Activated CD4-positive, alpha-beta memory T cell treated with anti-CD3 and anti-CD28 coated beads for 36 hours (primary cell): ENCODE measurements around the gene ABLIM2. TPM values are rescaled to one million over a fixed set of nuclear protein-coding genes. Genes with fewer than 3 reads are reported as not detected.
"Not testable (repeated sequence)": the region's sequence is repeated elsewhere in the genome, so short reads cannot be mapped to it uniquely, and the experiment has no call there.

Source experiments
- CTCF ChIA-PET: fragments of 350-600 bp; sonication (Branson Sonifier 250); formaldehyde crosslinking; loops from one replicate; lab custom pipeline; 2021; ENCODE audit warnings: antibody characterized with exemption, inconsistent platforms; lab: Charles Lee
- POLR2A ChIA-PET: fragments of 350-600 bp; sonication (Branson Sonifier 250); formaldehyde crosslinking; loops from one replicate; lab custom pipeline; 2021; ENCODE audit warnings: antibody characterized with exemption; lab: Charles Lee
- DNase-seq: peaks from one replicate; pipeline ENCODE4 v3.0.0-alpha.2; 2020
- H3K27ac Mint-ChIP-seq: one replicate; pipeline ENCODE4 v1.8.0; 2021; ENCODE audit warnings: mixed read lengths
- H3K27me3 Mint-ChIP-seq: one replicate; pipeline ENCODE4 v1.8.0; 2021; ENCODE audit warnings: mixed read lengths
- H3K36me3 Mint-ChIP-seq: one replicate; pipeline ENCODE4 v1.8.0; 2021; ENCODE audit warnings: mixed read lengths
- H3K4me1 Mint-ChIP-seq: one replicate; pipeline ENCODE4 v1.8.0; 2021; ENCODE audit warnings: low read depth, mixed read lengths
- H3K4me3 Mint-ChIP-seq: one replicate; pipeline ENCODE4 v1.8.0; 2021; ENCODE audit warnings: mild to moderate bottlenecking, mixed read lengths
- H3K9me3 Mint-ChIP-seq: one replicate; pipeline ENCODE4 v1.8.0; 2021; ENCODE audit warnings: mixed read lengths
- intact Hi-C: fragments of 100-400 bp; cut with micrococcal nuclease; formaldehyde crosslinking; loops from one replicate; pipeline ENCODE4 v1.15.1; 2023
- total RNA-seq, 2 experiments: library from RNA; stranded (reverse); gene quantifications; one replicate each; pipeline ENCODE4 v1.2.3, GENCODE V29; 2021

Gene ABLIM2
- total RNA-seq, 2 experiments from 2014 or later = 0.55 to 0.63 TPM

GRCh38 chr4:8150152-8151090 is 8.2 kb downstream of the ABLIM2 start:
- H3K27ac Mint-ChIP-seq = no peak overlapping the region
- DNase-seq = no peak
- no peak overlapping the region for H3K4me3 Mint-ChIP-seq
- intact Hi-C loops = no loop called here
- H3K4me1 Mint-ChIP-seq = no peaks in the 10 kb centered on the region
- no peaks in the 10 kb centered on the region for H3K9me3 Mint-ChIP-seq
- ChIA-PET CTCF (no interaction called here), POLR2A (interaction anchor here (0.7 kb wide), 1 partner anchor 20 kb away, joined by 3 read pairs; no protein-coding TSS in a partner anchor)
- no peaks in the 10 kb centered on the region for H3K36me3 Mint-ChIP-seq
- H3K27me3 Mint-ChIP-seq = no peaks in the 10 kb centered on the region

DNA sequence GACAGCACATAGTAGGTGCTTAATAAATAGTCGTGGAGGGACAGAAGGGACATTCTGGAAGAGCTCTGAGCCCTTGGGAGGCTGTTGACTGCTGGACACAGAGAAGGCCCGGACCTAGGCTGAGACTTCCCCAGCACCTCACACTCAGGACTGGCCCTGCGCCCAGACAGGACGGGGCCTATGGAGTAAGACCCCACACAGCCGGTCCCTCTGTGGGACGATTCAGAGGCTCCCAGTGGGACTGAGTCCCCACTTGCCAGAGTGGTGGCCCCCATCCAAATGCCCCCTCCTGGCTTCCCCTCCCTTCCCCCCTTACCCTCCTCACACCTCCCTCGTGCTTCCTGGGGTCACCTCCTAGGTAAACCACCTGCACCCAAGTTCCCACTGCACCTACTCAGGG is 8.9 kb downstream of the ABLIM2 start:
- Mint-ChIP-seq H3K36me3 (no peaks in the 10 kb centered on the region), H3K4me1 (no peaks in the 10 kb centered on the region), H3K27me3 (no peaks in the 10 kb centered on the region), H3K9me3 (no peaks in the 10 kb centered on the region), H3K4me3 (no peak overlapping the region), H3K27ac (no peak overlapping the region)
- intact Hi-C loops = no loop called here
- ChIA-PET CTCF (no interaction called here), POLR2A (no interaction called here)
- no peak for DNase-seq

- POLR2A ChIA-PET = no interaction called here
- no peak for DNase-seq
- H3K4me1 Mint-ChIP-seq = no peaks in the 10 kb centered on the region
- H3K9me3 Mint-ChIP-seq = no peaks in the 10 kb centered on the region
- intact Hi-C loops = no loop called here
- no peak overlapping the region for H3K4me3 Mint-ChIP-seq
- H3K36me3 Mint-ChIP-seq = no peaks in the 10 kb centered on the region
- no peak overlapping the region for H3K27ac Mint-ChIP-seq
- CTCF ChIA-PET = no interaction called here
- no peaks in the 10 kb centered on the region for H3K27me3 Mint-ChIP-seq
Observed at GRCh38 chr4:8148785-8149435, 9.7 kb downstream of the ABLIM2 start.

DNA sequence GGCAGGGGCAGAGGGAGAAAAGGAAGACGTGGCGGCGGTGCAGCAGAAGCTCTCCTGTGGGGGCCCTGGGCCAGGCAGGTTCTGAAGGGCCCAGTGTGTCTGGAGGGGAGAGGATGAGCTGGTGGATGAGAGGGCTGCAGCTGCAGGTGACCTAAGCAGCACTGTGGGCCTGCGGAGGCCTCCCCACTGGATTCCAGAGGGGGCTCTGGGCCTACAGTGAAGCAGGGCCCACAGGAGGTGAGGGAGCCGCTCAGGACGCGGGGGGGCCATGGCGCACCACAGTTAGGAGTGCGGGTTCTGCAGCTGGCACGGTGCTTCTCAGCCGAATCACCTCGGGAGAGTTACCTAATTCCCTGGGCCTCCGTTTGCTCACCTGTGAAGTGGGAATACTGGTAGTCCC is 10.5 kb downstream of the ABLIM2 start:
- Mint-ChIP-seq H3K27ac (no peak overlapping the region), H3K4me1 (no peaks in the 10 kb centered on the region), H3K4me3 (no peak overlapping the region), H3K36me3 (no peaks in the 10 kb centered on the region), H3K9me3 (no peaks in the 10 kb centered on the region), H3K27me3 (peaks cover 3% of the 10 kb centered on the region)
- intact Hi-C loops = no loop called here
- ChIA-PET POLR2A (no interaction called here), CTCF (no interaction called here)
- DNase-seq = no peak

DNA sequence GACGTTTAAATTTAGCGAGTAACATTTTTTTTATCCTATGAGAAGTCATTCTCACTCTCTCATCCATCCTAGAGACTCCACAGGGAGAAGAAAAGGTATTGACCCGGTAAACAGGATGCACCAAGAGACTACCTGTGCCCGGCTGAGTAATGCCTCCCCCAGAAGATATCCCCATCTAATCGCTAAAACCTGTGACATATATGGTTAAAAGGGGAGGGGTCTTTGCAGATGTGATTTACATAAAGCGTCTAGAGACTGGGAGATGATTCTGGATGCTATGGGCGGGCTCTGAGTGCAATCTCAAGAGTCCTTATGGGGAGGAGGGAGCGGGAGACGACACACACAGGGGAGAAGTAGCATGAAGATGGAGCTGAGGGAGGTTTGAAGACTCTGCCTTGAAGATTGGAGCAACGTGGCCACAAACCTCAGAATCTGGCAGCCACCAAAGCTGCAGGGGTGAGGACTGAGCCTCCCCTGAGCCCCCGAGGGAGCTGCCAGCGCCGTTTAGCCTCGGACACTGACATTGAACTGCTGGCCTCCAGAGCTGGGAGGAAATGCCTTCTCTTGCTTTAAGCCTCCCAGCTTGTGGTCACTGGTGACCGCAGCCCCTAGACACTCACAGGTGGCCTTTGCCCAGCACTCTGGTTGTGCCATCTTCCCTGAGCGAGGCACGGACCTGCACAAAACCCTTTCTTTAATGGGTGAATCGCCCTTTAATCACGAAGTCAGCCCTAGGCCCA is 11.2 kb downstream of the ABLIM2 start:
- no peaks in the 10 kb centered on the region for H3K4me1 Mint-ChIP-seq
- DNase-seq = no peak
- no peaks in the 10 kb centered on the region for H3K36me3 Mint-ChIP-seq
- H3K9me3 Mint-ChIP-seq = no peaks in the 10 kb centered on the region
- intact Hi-C loops = no loop called here
- H3K27me3 Mint-ChIP-seq = peaks cover 3% of the 10 kb centered on the region
- ChIA-PET POLR2A (no interaction called here), CTCF (no interaction called here)
- H3K4me3 Mint-ChIP-seq = no peak overlapping the region
- H3K27ac Mint-ChIP-seq = no peak overlapping the region

DNA sequence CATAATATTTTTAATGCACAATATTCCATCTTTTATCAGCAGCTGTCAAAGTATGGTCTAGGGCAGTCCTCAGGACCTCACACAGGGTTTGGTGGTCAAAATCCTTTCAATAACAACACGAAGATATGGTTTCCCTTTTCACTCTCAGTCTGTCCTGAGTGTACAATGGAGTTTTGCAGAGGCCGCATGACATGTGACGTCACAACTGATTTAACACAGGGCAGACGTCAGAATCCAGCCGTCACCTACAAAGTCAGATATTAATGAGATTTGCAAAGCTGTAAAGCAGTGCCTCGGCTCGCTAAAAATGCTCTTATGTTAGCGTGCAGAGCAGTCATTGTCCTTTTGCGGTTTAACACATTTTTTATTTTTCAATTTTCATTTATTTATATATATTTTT is 12.5 kb downstream of the ABLIM2 start:
- DNase-seq = no peak
- ChIA-PET POLR2A (no interaction called here), CTCF (no interaction called here)
- Mint-ChIP-seq H3K27me3 (peaks cover 3% of the 10 kb centered on the region), H3K9me3 (peaks cover 2% of the 10 kb centered on the region), H3K4me1 (no peaks in the 10 kb centered on the region), H3K27ac (no peak overlapping the region), H3K4me3 (no peak overlapping the region), H3K36me3 (no peaks in the 10 kb centered on the region)
- intact Hi-C loops = no loop called here

DNA sequence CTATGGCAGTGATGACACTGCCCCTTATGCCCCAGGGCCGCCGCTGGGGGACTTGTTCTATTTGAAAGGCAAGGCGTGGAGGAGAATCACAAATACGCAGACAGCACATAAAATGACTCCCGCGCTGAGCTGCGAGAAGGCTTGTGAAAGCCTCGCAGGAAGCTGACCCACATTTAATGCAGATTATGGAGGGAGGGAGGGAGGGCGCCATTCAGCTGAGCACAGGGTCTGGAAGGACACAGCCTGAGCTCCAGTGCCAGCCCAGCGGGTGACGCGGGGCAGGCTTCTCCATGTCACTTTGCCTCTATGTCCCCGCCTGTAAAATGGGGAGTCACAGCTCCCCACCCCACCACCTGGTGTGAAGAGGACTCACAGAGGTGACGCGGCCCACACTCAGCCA is 14.3 kb downstream of the ABLIM2 start:
- intact Hi-C loops = no loop called here
- Mint-ChIP-seq H3K36me3 (no peaks in the 10 kb centered on the region), H3K27ac (no peak overlapping the region), H3K9me3 (peaks cover 15% of the 10 kb centered on the region), H3K27me3 (peaks cover 3% of the 10 kb centered on the region), H3K4me3 (no peak overlapping the region), H3K4me1 (no peaks in the 10 kb centered on the region)
- no peak for DNase-seq
- ChIA-PET CTCF (no interaction called here), POLR2A (no interaction called here)

- Mint-ChIP-seq H3K4me1 (no peaks in the 10 kb centered on the region), H3K36me3 (no peaks in the 10 kb centered on the region), H3K9me3 (peaks cover 17% of the 10 kb centered on the region), H3K4me3 (no peak overlapping the region), H3K27ac (no peak overlapping the region), H3K27me3 (peaks cover 3% of the 10 kb centered on the region)
- intact Hi-C loops = no loop called here
- CTCF ChIA-PET = no interaction called here
- POLR2A ChIA-PET = no interaction called here
- DNase-seq = no peak
Observed at GRCh38 chr4:8143392-8144140, 15.0 kb downstream of the ABLIM2 start.

DNA sequence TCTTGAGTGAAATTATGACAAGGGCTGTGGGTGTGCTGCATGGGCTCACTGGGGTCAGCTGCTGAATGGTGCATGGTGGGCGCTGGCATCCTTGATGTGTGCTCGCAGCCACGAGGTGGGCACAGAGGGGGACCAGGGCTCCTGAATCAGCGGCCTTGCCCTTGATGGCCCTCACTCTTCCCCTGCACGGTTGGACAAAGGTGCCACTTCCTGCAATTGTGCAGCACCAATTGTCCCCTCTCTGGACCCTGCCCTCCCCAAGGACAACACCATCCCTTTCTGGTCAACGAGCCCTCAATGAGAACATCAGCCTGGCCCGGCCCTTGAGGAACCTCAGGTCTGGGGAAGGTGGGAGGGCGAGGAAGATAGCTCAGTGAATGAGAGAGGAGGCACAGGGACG is 16.1 kb downstream of the ABLIM2 start:
- intact Hi-C loops = no loop called here
- peaks cover 17% of the 10 kb centered on the region for H3K9me3 Mint-ChIP-seq
- ChIA-PET POLR2A (no interaction called here), CTCF (no interaction called here)
- no peak overlapping the region for H3K27ac Mint-ChIP-seq
- no peak overlapping the region for H3K4me3 Mint-ChIP-seq
- peaks cover 3% of the 10 kb centered on the region for H3K27me3 Mint-ChIP-seq
- H3K4me1 Mint-ChIP-seq = no peaks in the 10 kb centered on the region
- no peaks in the 10 kb centered on the region for H3K36me3 Mint-ChIP-seq
- DNase-seq = no peak

- no peak for DNase-seq
- H3K27ac Mint-ChIP-seq = no peak overlapping the region
- peaks cover 3% of the 10 kb centered on the region for H3K27me3 Mint-ChIP-seq
- H3K36me3 Mint-ChIP-seq = no peaks in the 10 kb centered on the region
- H3K4me1 Mint-ChIP-seq = no peaks in the 10 kb centered on the region
- peaks cover 17% of the 10 kb centered on the region for H3K9me3 Mint-ChIP-seq
- intact Hi-C loops = no loop called here
- POLR2A ChIA-PET = no interaction called here
- H3K4me3 Mint-ChIP-seq = no peak overlapping the region
- CTCF ChIA-PET = no interaction called here
Observed at GRCh38 chr4:8141935-8142334, 16.7 kb downstream of the ABLIM2 start.

DNA sequence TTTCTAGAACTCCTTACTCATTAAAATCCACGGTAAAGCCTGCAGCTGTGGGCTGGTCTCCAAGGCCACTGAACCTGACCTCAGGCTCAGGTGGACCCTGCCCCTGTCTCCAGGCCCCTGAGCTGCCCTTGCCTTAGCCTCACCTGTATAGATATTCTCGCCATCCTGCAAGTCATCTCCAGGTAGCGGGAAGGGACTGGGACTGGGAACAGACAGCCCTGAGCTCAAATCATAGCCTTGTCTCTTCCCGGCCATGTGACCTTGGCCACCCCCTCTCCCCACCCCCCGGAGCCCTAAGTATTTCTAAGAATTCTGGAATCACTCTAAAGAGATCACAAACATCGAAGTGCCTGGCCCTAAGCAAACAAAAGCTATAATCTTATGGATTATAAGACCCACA is 17.7 kb downstream of the ABLIM2 start:
- no peak for DNase-seq
- Mint-ChIP-seq H3K36me3 (no peaks in the 10 kb centered on the region), H3K27ac (no peak overlapping the region), H3K4me1 (no peaks in the 10 kb centered on the region), H3K9me3 (peaks cover 17% of the 10 kb centered on the region), H3K27me3 (peaks cover 3% of the 10 kb centered on the region), H3K4me3 (no peak overlapping the region)
- ChIA-PET CTCF (interaction anchor here (1.0 kb wide), 1 partner anchor 262 kb away, joined by 3 read pairs; no protein-coding TSS in a partner anchor), POLR2A (no interaction called here)
- intact Hi-C loops = no loop called here

DNA sequence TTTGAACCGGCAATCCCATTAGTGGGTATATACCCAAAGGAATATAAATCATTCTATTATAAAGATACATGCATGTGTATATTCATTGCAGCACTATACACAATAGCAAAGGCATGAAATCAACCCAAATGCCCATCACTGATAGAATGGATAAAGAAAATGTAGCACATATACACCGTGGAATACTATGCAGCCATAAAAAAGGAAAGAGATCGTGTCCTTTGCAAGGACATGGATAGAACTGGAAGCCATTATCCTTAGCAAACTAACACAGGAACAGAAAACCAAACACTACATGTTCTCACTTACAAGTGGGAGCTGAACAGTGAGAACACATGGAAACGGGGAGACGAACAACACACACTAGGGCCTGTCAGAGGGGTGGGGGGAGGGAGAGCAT is 18.9 kb downstream of the ABLIM2 start:
- H3K4me1 Mint-ChIP-seq, POLR2A ChIA-PET, H3K27me3 Mint-ChIP-seq, H3K4me3 Mint-ChIP-seq, DNase-seq, intact Hi-C loops, H3K27ac Mint-ChIP-seq, H3K36me3 Mint-ChIP-seq, CTCF ChIA-PET: not testable (repeated sequence)
- peaks cover 17% of the 10 kb centered on the region for H3K9me3 Mint-ChIP-seq
